Measurements from ENCODE around the gene RNU5D-1.
A peak's percentile ranks its signal among the peaks of the same experiment; 100 is the strongest.
"Not testable (repeated sequence)": the region's sequence is repeated elsewhere in the genome, so short reads cannot be mapped to it uniquely, and the experiment has no call there.

The RNU5D-1 gene

DNA sequence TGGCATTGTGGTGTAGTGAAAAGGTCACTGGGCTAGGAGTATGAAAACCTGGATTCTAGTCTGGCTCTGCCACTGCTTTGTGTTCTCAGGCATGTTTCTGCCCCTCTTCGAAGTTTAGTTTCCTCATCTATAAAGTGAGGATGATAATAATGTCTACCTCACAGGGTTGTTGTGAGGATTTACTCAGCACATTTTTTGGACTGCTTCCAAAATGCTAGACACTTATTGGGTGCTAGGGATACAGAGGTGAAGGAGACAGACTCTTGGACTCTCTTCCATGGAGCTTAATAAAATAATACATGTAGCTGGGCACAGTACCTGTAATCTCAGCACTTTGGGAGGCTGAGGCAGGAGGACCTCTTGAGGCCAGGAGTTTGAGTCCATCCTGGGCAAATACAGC, 12.2 kb upstream of the RNU5D-1 start:
- Mint-ChIP-seq H3K4me1 (ENCODE audit: low read depth) (peaks cover 38% of the 10 kb centered on the region), H3K9me3 (no peaks in the 10 kb centered on the region), H3K36me3 (ENCODE audit: low read depth) (peaks cover 25% of the 10 kb centered on the region), H3K4me3 (peak overlapping the region; percentile 67), H3K27me3 (ENCODE audit: low read depth) (no peaks in the 10 kb centered on the region), H3K27ac (peak overlapping the region; percentile 80)

GRCh38 chr1:44740179-44740617, 9.2 kb upstream of the RNU5D-1 start:
- Mint-ChIP-seq H3K27me3 (ENCODE audit: low read depth) (no peaks in the 10 kb centered on the region), H3K9me3 (no peaks in the 10 kb centered on the region), H3K36me3 (ENCODE audit: low read depth) (peaks cover 14% of the 10 kb centered on the region), H3K4me1 (ENCODE audit: low read depth) (peaks cover 29% of the 10 kb centered on the region), H3K4me3 (peak overlapping the region; percentile 89), H3K27ac (peak overlapping the region; percentile 83)

DNA sequence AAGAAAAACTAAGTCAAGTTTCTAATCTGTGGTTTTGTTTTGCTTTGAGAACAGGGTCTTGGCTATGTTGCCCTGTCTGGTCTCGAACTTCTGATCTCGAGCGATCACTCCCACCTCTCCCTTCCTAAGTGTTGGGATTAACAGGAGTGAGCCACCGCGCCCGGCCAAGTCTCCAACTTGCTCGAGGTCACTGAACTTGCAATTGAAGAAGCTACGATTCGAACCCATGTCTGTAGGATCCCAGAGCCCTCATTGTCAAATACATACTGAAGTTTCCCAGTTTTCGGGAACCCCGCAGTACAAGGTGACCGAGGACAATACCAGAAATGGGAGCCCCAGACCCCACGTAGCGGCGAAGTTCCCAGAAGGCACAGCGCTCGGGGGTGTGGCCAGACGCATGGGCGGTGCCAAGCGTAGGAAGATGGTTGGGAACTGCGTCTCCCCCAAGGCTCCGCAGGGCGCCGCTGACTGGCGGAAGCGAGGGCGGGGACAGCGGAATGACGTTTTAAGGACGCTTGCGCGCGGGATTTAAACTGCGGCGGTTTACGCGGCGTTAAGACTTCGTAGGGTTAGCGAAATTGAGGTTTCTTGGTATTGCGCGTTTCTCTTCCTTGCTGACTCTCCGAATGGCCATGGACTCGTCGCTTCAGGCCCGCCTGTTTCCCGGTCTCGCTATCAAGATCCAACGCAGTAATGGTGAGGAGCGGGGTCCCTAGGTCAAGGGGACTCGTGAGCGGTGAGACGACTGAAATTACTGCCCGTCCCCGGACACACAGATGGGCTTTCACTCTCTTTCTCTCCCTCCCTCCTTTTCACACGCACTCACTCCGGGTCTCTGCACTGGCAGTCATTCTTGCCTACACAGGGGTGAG, 8.6 kb upstream of the RNU5D-1 start, which contains the start of gene KIF2C:
Gene KIF2C, plus strand, starts transcription at position 531 of the 872 bp plus-strand sequence. Its CDS starts 96 bp downstream, at position 627.
- Mint-ChIP-seq H3K27me3 (ENCODE audit: low read depth) (no peaks in the 10 kb centered on the region), H3K9me3 (no peaks in the 10 kb centered on the region), H3K4me3 (peak within 1 kb of the TSS; percentile 89), H3K27ac (peak within 1 kb of the TSS; percentile 83), H3K4me1 (ENCODE audit: low read depth) (peaks cover 26% of the 10 kb centered on the region), H3K36me3 (ENCODE audit: low read depth) (peaks cover 13% of the 10 kb centered on the region)

DNA sequence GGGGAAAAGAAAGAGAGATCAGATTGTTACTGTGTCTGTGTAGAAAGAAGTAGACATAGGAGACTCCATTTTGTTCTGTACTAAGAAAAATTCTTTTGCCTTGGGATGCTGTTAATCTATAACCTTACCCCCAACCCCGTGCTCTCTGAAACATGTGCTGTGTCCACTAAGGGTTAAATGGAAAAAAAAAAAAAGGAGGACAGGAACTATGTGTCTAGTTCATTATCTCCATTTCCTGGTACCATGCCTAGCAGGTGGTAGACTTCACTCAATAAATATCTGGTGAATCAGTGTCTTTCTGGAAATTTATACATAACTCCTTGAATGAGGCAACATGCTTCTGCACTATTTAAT, 8.0 kb upstream of the RNU5D-1 start:
- H3K27me3 Mint-ChIP-seq (ENCODE audit: low read depth); H3K9me3 Mint-ChIP-seq: not testable (repeated sequence)
- Mint-ChIP-seq H3K27ac (peak overlapping the region; percentile 83), H3K4me3 (peak overlapping the region; percentile 89), H3K36me3 (ENCODE audit: low read depth) (peaks cover 13% of the 10 kb centered on the region), H3K4me1 (ENCODE audit: low read depth) (peaks cover 22% of the 10 kb centered on the region)

- peaks cover 15% of the 10 kb centered on the region for H3K4me1 Mint-ChIP-seq (ENCODE audit: low read depth)
- peaks cover 1% of the 10 kb centered on the region for H3K36me3 Mint-ChIP-seq (ENCODE audit: low read depth)
- no peak overlapping the region for H3K27ac Mint-ChIP-seq
- no peaks in the 10 kb centered on the region for H3K9me3 Mint-ChIP-seq
- no peak overlapping the region for H3K4me3 Mint-ChIP-seq
- no peaks in the 10 kb centered on the region for H3K27me3 Mint-ChIP-seq (ENCODE audit: low read depth)
Observed at GRCh38 chr1:44735992-44736391, 5.0 kb upstream of the RNU5D-1 start.

GRCh38 chr1:44733784-44734183, 2.8 kb upstream of the RNU5D-1 start:
- Mint-ChIP-seq H3K4me3 (no peak overlapping the region), H3K36me3 (ENCODE audit: low read depth) (no peaks in the 10 kb centered on the region), H3K27me3 (ENCODE audit: low read depth) (no peaks in the 10 kb centered on the region), H3K27ac (no peak overlapping the region), H3K4me1 (ENCODE audit: low read depth) (peaks cover 16% of the 10 kb centered on the region), H3K9me3 (no peaks in the 10 kb centered on the region)

- Mint-ChIP-seq H3K4me3 (no peak overlapping the region), H3K36me3 (ENCODE audit: low read depth) (no peaks in the 10 kb centered on the region), H3K4me1 (ENCODE audit: low read depth) (peaks cover 16% of the 10 kb centered on the region), H3K27me3 (ENCODE audit: low read depth) (no peaks in the 10 kb centered on the region), H3K9me3 (no peaks in the 10 kb centered on the region), H3K27ac (no peak overlapping the region)
Observed at GRCh38 chr1:44733365-44733764, 2.4 kb upstream of the RNU5D-1 start.

DNA sequence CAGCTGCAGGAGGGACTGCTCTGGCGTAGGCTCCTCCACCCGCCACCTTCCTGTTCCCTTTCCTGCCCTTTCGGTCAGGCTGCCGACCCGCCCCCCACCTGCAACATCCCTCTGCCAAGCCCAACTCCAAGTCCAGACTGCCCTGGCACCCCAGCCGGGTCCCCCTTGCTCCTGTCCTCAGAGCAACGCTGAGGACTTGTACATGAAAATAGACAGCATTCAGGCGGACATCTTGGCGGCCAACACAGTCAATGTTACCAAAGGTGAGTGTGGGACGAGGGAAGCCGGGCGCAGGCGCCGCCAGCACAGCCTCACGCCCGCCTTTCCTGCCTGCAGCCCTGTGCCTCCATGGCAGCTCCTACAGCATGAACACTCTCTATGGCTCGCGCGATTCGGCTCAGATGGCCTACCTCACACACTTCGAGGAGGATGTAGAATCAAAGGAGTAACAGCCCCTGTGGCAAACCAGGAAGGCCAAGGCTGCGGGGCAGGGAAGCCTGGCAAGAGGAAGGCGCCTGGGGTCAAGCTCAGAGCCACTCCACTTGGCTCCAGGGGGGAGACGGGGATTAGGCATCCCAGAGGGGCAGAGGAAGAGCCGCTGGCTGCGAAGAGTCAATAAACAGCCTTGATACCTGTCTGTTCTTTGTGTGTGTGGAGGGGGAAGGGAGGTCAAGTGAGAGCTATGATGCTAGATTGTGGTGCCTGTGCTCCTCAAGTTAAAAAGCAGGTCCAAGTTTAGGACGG, 5.8 kb downstream of the RNU5D-1 start:
- no peaks in the 10 kb centered on the region for H3K9me3 Mint-ChIP-seq
- peak overlapping the region; percentile 64 for H3K4me3 Mint-ChIP-seq
- H3K4me1 Mint-ChIP-seq (ENCODE audit: low read depth), result peaks cover 47% of the 10 kb centered on the region
- no peaks in the 10 kb centered on the region for H3K27me3 Mint-ChIP-seq (ENCODE audit: low read depth)
- H3K36me3 Mint-ChIP-seq (ENCODE audit: low read depth), result peaks cover 1% of the 10 kb centered on the region
- H3K27ac Mint-ChIP-seq, result peak overlapping the region; percentile 43

DNA sequence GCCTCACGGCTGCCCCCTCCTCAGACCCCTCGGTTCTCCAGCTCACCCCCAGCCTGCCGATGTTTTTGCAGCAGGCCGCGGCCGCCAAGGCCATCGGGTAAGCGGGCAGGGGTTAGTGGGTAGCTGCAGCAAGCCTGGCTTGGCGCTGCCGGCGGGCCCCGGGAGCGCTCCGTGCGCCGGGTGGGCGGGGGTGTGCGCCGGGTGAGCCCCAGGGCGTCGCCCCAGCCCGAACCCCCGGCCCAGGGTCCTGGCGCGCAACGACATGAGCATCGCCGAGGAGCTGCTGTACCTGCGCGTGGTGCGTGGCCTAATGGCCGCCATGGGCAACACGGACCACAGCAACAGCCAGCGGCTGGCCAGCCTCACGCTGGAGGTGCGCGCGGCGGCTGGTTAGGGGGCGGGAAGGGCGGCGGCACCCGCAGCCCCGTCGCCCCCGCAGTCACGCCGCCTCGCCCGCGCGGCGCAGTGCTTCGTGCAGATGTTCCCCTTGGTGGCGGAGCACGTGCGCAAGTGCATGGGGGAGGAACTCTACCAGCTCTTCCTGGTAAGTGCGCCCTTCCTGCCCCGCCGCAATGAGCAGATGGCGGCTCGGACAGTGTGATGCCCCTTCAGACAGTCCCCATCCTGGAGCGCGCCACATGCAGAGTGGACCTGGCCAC, 6.5 kb downstream of the RNU5D-1 start:
- Mint-ChIP-seq H3K27ac (no peak overlapping the region), H3K4me3 (peak overlapping the region; percentile 64), H3K27me3 (ENCODE audit: low read depth) (no peaks in the 10 kb centered on the region), H3K36me3 (ENCODE audit: low read depth) (peaks cover 1% of the 10 kb centered on the region), H3K9me3 (no peaks in the 10 kb centered on the region), H3K4me1 (ENCODE audit: low read depth) (peaks cover 51% of the 10 kb centered on the region)

GRCh38 chr1:44723496-44724295, 7.3 kb downstream of the RNU5D-1 start:
- Mint-ChIP-seq H3K4me1 (ENCODE audit: low read depth) (peaks cover 53% of the 10 kb centered on the region), H3K27me3 (ENCODE audit: low read depth) (no peaks in the 10 kb centered on the region), H3K4me3 (peak overlapping the region; percentile 86), H3K9me3 (no peaks in the 10 kb centered on the region), H3K36me3 (ENCODE audit: low read depth) (peaks cover 1% of the 10 kb centered on the region), H3K27ac (peak overlapping the region; percentile 97)

DNA sequence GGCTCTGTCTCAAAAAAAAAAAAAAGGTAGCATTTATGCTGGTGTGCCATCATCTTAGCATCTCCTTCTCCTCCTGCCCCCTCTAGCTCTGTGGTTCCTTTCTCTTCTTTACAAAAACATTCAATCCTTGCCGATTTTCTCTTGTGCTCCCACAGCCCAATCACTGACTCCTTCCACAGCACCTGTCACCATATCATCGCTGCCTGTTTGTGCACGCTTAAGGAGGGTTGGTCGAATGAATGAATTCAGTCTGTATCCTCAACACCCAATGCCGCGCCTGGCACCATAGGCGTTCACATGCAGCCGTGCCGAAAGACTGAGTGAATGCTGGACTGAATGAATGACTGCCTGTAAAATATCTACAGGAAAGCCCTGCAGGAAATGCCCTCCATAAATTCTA, 7.9 kb downstream of the RNU5D-1 start:
- peak overlapping the region; percentile 86 for H3K4me3 Mint-ChIP-seq
- peak overlapping the region; percentile 97 for H3K27ac Mint-ChIP-seq
- H3K9me3 Mint-ChIP-seq, result no peaks in the 10 kb centered on the region
- H3K4me1 Mint-ChIP-seq (ENCODE audit: low read depth), result peaks cover 54% of the 10 kb centered on the region
- no peaks in the 10 kb centered on the region for H3K27me3 Mint-ChIP-seq (ENCODE audit: low read depth)
- peaks cover 1% of the 10 kb centered on the region for H3K36me3 Mint-ChIP-seq (ENCODE audit: low read depth)

DNA sequence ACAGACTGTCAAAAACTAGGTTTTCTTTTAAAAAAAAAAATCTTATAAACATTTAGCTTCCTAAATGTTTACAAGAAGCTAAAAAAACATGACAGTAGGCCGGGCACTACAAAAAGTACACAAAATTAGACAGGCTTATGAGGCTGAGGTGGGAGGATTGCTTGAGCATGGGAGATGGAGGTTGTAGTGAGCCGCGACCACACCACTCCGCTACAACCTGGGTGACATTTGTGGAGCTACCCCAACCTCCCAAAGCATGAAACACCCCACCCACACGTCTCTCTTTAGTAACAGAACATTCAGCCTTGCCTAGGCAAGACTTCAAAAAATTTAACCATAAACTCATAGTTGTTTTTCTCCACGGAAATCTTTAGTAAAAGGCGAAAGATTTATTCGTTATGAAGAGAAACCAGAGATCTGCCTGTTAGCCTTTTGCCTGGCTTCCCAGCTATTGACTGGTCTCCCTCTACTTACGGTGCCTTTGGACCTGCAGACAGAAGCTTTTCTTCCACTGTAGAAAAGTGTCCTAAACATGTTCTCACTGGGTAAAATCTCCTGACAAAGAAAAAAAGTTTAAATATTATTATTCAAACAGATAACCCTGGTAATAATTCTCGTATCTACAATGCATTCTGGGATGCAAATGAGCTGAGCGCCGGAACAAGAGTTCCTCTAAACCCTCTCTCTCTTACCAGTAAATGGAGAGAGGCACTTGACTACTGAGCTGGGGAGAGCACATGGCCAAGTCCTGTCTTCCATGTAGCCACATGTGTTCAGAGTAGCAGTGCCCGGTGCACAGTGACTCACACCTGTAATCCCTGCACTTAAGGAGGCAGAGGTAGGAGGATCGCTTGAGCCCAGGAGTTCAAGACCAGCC, 9.2 kb downstream of the RNU5D-1 start:
- Mint-ChIP-seq H3K36me3 (ENCODE audit: low read depth) (peaks cover 1% of the 10 kb centered on the region), H3K4me1 (ENCODE audit: low read depth) (peaks cover 57% of the 10 kb centered on the region), H3K27ac (peak overlapping the region; percentile 93), H3K9me3 (no peaks in the 10 kb centered on the region), H3K27me3 (ENCODE audit: low read depth) (no peaks in the 10 kb centered on the region), H3K4me3 (peak overlapping the region; percentile 56)

GRCh38 chr1:44720281-44720680, 10.7 kb downstream of the RNU5D-1 start:
- Mint-ChIP-seq H3K27ac (peak overlapping the region; percentile 71), H3K27me3 (ENCODE audit: low read depth) (no peaks in the 10 kb centered on the region), H3K9me3 (no peaks in the 10 kb centered on the region), H3K4me1 (ENCODE audit: low read depth) (peaks cover 62% of the 10 kb centered on the region), H3K4me3 (peak overlapping the region; percentile 22), H3K36me3 (ENCODE audit: low read depth) (peaks cover 1% of the 10 kb centered on the region)
